HT1080 (cell line): ENCODE measurements around the gene PDE2A. TPM values are rescaled to one million over a fixed set of nuclear protein-coding genes. Genes with fewer than 3 reads are reported as not detected.

Experiments used
- DNase-seq: peaks from one replicate; pipeline ENCODE4 v3.0.0-alpha.2; 2015; ENCODE audit warnings: low read depth
- total RNA-seq: library from RNA; depleted of rRNA; stranded (reverse); fragments of >200 nt; shearing (Covaris generic); gene quantifications from 2 replicates; pipeline ENCODE4 v1.2.3, GENCODE V29; 2014

PDE2A gene
- total RNA-seq, 1 experiment from 2014 or later, result 7.7 TPM

DNA sequence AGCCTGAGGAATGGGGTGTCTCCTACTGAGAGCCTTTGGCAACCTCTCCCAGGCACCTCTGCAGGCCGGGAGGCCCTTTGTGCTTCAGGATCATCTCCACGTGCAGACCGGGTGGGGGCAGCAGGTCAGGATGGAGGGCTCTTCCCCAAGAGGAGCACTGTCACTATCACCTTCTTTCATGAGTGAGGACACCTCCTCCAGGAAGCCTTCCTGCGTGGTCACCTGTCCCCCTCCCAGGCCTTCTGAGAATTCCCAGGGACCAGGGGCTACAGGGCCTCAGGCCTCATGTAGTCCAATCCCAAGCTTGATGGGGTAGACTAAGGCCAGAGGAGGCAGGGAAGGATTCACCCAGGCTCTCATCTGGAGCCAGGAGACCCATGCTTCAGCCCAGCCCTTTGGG, 57.6 kb downstream of the PDE2A start:
- DNase-seq, result no peak

- DNase-seq, result no peak
Measured at GRCh38 chr11:72615329-72615728, 58.9 kb downstream of the PDE2A start.

GRCh38 chr11:72614381-72614780, 59.8 kb downstream of the PDE2A start:
- DNase-seq, result no peak

DNA sequence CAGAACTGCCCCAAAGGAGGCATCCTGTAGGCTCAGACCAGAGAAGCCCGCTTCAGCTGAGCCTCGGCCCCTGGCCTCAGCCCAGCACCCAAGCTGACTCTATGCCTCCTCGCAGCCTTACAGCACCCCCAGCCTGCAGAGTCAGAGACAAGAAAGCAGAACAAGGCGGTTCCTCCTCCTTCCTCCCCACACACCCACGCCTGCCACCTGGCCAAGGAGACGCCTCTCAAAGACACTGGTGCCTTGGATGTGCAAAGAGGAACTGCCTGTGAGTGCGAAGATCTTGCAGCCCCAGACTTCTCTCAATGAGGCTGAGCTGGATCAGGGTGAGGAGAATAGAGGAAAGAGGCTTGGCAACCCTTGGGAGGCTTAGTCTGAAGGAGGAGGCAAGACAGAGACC, 60.2 kb downstream of the PDE2A start:
- DNase-seq, result no peak

DNA sequence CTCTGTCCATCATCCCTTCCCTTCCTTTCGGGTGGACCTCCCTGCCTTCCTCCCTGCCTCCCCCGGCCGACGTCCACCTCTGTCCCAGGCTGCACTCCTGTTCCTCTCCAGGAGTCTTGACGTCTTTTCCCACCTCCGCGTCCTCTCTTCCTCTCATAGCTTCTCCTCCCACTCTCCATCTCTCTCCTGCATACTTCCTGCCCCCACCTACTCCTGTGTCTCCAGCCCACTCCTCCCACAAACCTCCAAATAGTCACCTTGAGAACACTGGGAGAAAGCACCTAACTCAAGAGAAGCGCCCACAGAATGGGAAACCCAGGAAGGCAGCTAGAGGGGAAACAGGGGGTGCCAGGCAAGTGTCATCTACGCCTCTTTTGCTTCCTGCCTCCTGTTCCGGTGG, 60.8 kb downstream of the PDE2A start:
- DNase-seq, result no peak

- peak; percentile 74 for DNase-seq
Measured at GRCh38 chr11:72609476-72609875, 64.7 kb downstream of the PDE2A start.

DNA sequence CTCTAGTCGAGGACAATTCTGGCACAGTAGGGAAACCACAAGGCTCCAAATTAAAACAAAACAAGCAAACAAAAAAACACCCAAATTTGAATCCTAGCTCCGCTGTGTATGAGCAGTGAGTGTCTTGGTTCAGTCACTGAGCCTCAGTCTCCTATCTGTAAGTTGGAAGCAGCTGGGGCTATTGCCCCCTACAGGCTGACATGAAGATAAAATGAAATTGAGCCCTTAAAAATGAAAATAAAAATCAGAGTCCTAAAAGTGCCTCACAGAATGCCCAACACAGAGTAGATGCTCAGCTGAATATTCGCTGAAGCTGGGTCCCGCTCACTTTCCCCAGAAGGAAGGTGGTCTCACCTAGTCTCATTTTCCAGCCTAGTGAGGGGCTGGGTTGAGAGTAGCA, 65.2 kb downstream of the PDE2A start:
- no peak for DNase-seq

DNA sequence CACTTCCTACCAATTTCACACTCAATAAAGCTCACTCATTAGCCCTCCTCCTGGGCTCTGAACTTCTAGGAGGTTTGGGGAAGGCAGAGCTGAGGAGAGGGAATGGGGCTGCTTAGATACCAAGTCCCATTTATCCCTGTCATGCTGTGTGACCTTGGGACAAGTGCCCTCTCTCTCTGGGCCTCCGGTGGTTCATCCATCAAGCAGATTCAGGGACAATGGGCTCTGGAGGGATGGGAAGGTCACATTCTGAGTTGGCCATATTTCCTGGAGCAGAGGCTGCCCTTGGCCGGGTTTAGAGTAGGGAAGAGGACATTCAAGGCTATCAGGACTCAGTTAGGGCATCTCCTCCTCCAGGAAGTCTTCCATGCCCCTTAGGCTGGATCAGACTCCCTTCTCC, 66.7 kb downstream of the PDE2A start:
- no peak for DNase-seq

- DNase-seq, result no peak
Measured at GRCh38 chr11:72606748-72607468, 67.3 kb downstream of the PDE2A start.

- no peak for DNase-seq
Measured at GRCh38 chr11:72605973-72606747, 68.1 kb downstream of the PDE2A start.

- no peak for DNase-seq
Measured at GRCh38 chr11:72604256-72604655, 70.0 kb downstream of the PDE2A start.

DNA sequence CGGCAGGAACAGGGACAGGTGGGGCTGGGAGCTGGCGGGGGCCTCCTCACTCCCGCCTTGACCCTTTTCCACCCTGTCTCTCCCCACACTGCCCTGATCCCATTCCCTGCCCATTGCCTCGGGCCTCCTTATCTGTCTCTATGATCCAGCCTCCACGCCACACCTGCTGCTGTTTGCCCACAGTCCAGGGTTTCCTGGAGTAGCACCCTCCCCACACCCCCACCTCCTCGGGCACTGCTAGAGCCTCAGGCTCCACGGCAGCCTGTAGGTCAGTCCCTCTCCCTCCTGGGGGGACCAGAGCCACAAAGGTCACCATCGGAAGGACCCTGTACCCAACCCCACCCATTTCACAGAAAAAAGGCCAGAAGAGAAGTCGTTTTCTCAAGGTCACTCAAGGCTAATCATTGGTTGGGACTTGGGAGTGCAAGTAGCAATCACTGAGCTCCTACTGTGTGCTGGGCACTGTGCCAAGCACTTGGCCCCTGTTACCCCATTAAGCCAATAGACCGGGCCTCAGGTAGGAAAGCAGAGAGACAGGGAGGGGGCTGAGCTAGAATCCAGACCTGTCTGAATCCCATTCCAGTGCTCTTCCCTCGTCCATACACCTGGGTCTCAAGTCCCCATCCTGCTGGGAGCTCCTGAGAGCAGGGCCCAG, 71.8 kb downstream of the PDE2A start:
- DNase-seq, result no peak

GRCh38 chr11:72600557-72600956, 73.7 kb downstream of the PDE2A start:
- DNase-seq, result no peak

GRCh38 chr11:72599325-72600117, 74.7 kb downstream of the PDE2A start:
- DNase-seq, result peak; percentile 38

- DNase-seq, result peak; percentile 50
Measured at GRCh38 chr11:72598906-72599305, 75.3 kb downstream of the PDE2A start.

- no peak for DNase-seq
Measured at GRCh38 chr11:72598466-72598865, 75.8 kb downstream of the PDE2A start.

GRCh38 chr11:72597721-72598120, 76.5 kb downstream of the PDE2A start:
- DNase-seq, result no peak

DNA sequence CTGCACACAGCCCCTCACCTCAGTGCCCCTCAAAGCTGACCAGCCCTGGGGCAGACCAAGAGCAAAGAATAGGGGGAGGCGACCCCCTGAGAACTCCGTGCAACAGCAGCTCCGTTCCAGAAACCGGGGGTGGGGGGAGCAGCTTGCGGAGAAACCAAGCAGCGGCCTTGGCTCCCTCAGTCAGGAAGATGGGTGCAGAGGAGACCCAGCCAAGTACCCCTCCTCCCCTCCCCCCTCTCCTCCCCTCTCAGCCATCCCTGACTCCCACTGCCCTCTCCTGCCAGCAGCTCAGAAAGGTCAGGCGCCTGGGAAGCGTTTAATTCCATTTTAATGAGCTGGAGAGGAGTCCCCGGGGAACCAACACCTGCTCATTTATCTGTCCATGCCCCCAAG, 78.9 kb downstream of the PDE2A start:
- no peak for DNase-seq

GRCh38 chr11:72594493-72595291, 79.5 kb downstream of the PDE2A start:
- no peak for DNase-seq

DNA sequence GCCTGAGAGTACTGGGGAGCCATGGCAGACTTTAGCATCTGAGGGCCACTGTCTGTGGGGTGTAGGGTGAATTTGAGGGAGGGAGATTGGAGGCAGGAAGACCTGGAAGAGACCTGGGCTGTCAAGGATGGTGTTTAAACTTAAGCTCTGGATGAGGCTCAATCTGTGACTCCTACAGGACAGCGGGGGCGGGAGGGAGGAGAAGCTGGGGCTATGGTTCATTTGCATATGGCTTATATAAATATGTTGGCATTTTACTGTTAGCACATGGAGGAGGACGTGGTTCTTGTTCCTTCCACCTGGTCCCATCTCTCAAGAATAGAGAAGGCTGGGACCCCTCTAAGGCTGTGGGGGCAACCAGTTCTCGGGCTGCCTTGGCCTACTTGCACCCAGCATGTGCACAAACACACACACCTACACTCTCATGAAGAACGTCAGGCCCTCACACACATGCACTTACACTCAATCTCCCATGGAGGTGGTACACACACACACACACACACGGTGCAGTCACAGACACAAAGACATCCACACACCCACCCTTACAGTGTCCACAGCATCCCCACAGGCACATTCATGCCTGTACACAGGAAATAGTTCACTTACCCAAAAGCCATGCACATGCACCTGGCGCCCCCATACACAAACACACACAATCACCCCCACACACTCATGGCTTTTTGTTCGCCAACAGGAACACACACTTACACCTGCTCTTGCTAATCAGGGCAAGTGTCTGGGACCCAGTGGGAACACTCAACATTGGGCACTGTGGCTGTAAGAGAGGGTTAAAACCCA, 81.3 kb downstream of the PDE2A start:
- DNase-seq, result no peak
